ENCODE measurements around the gene YARS2.

GRCh38 chr12:32780071-32780470 lies 24.4 kb upstream of the YARS2 start:
- TF ChIP-seq CTCF (IDR thresholded peaks at IDR 0.05; ENCODE audit: insufficient read depth, low read depth, low read length) (no peak), EZH2 (IDR thresholded peaks at IDR 0.05; ENCODE audit: insufficient read depth, low read length) (no peak)
